ENCODE results near the gene B4GAT1.

GRCh38 chr11:66335531-66336233 lies 11.7 kb downstream of the B4GAT1 start:
- TF ChIP-seq GATA3 (IDR thresholded peaks at IDR 0.05; ENCODE audit: low read depth, low read length): no peak
- no peak for TF ChIP-seq GATA2 (IDR thresholded peaks at IDR 0.05; ENCODE audit: low read depth, low read length)
